ENCODE measurements around the gene RPSA. TPM values are rescaled to one million over a fixed set of nuclear protein-coding genes. Genes with fewer than 3 reads are reported as not detected.

Gene RPSA
- total and polyA plus RNA-seq, 9 of the 15 experiments (the other 6 are each of a cell fraction or from before 2014, with no cell fraction given) = 2,290 to 4,272 (median 2,730) TPM

- no peak for TF ChIP-seq ZBTB40 (IDR thresholded peaks at IDR 0.05)
- TF ChIP-seq ZBTB40 (CRISPR knock-in tag; IDR thresholded peaks at IDR 0.05) = no peak
- 0 out of 4 replicates have a peak, but pooled peaks of 1 of the 2 experiments have one; percentile 21 for TF ChIP-seq MNT (conservative IDR thresholded peaks at IDR 0.05)
- peak; percentile 43; the same call in 1 of the 2 replicates for TF ChIP-seq MAX (CRISPR knock-in tag; IDR thresholded peaks at IDR 0.05)
- TF ChIP-seq SMC3 (conservative IDR thresholded peaks at IDR 0.05; ENCODE audit: insufficient read depth, low read depth, low read length) = peak; percentile 42; the same call in 1 of the 2 replicates
- 0 out of 2 replicates have a peak, but pooled peaks have one; percentile 12 for TF ChIP-seq RAD51 (IDR thresholded peaks at IDR 0.05; ENCODE audit: borderline replicate concordance, low read depth)
- TF ChIP-seq USF2 (CRISPR knock-in tag; IDR thresholded peaks at IDR 0.05) = peak; percentile 25; the same call in 1 of the 2 replicates
Observed at GRCh38 chr3:39378088-39378487, 28.4 kb upstream of the RPSA start (continued).
